Ovary (tissue), 3 donors: ENCODE results near the gene MAPKAPK2.

Source experiments
- POLR2A ChIP-seq: fragments of 450-650 bp; IDR thresholded peaks from one replicate; pipeline ENCODE4 v1.6.1; 2017; ENCODE audit warnings: antibody characterized with exemption, mild to moderate bottlenecking, moderate library complexity
- TF ChIP-seq, protein P1 (sequence below), 3 donors: fragments of 450-650 bp in 2 of 3; fragments of 200-600 bp in 1 of 3; IDR thresholded peaks; one replicate each; pipeline versions ENCODE4 v1.5.1 to v1.8.0; 2016 to 2022; ENCODE audit warnings: antibody characterized with exemption in 3 of 3, mild to moderate bottlenecking in 1 of 3
- donor health status: DM: no; HTN: no; CAD: no.

DNA sequence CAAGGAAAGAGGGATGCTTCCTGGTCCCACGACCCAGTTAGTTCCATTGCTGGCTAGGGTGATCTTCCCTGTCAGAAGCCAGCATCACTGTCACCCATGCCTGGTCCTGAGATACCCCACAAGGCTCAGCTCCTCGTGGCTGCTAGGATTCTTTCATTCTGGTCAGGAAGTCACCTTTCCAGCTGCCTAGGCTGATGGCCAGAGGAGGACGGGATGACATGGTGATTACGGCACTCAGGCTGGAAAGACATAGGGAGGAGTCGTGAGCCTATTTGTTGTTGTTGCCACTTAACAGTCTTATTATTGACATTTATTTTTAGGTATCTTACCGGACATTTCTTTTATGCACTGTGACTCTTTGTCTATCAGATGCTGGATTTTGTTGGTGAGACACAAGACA, 20.0 kb upstream of the MAPKAPK2 start:
- TF ChIP-seq POLR2A = no peak
- TF ChIP-seq, protein P1, sequence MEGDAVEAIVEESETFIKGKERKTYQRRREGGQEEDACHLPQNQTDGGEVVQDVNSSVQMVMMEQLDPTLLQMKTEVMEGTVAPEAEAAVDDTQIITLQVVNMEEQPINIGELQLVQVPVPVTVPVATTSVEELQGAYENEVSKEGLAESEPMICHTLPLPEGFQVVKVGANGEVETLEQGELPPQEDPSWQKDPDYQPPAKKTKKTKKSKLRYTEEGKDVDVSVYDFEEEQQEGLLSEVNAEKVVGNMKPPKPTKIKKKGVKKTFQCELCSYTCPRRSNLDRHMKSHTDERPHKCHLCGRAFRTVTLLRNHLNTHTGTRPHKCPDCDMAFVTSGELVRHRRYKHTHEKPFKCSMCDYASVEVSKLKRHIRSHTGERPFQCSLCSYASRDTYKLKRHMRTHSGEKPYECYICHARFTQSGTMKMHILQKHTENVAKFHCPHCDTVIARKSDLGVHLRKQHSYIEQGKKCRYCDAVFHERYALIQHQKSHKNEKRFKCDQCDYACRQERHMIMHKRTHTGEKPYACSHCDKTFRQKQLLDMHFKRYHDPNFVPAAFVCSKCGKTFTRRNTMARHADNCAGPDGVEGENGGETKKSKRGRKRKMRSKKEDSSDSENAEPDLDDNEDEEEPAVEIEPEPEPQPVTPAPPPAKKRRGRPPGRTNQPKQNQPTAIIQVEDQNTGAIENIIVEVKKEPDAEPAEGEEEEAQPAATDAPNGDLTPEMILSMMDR (IDR thresholded peaks at IDR 0.05) = no peak
